Measurements from ENCODE around the gene PRIMA1.
"Not testable (repeated sequence)": the region's sequence is repeated elsewhere in the genome, so short reads cannot be mapped to it uniquely, and the experiment has no call there.

The PRIMA1 gene

DNA sequence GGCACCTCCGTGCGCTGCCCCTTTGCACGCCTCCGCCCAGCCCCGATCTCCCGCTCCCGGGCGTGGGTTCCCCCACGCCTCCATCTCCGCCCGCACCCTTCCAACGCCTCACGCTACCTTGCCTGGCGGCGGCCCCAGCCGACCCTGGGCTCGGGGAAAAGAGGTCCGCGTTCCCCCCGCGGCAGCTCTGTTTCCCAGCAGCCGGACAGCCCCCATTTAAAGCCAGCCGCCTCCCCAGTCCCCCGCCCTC, at the start of gene PRIMA1:
Gene PRIMA1 (minus strand): TSS at position 193 of the 250 bp plus-strand sequence. CDS start 767 bp downstream, outside the sequence.
- no peak for DNase-seq

DNA sequence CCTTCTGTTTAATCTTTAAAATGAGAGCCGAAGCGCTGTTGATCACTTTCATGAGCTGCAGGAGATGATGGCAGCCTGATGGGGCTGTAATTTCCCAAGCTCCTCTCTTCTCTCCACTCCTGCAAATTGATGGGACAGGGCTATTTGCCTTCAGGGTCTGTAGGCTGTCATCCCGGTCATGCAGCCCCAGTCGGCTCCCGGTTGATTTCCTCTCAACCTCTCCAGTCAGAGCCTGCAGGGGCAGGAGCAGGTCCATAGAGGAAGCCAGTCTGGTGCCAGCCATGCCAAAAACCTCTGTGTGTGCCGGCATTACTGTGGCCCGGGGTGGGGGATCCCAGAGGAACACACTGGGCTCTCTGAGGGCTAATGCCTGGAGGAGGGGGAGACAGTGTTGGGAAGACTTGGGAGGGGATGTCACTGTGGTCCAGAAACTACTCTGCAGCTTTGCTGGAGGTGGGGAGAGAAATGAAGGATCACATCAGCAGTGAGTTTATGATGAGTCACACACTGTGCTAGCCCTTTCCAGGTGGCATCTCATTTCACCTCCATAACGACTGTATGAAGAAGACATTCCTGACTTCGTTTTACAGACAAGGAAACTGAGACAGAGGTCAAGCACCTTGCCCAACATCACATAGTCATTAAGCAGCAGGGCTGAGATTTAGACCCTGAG, 46.5 kb upstream of the PRIMA1 start:
- DNase-seq: no peak

DNA sequence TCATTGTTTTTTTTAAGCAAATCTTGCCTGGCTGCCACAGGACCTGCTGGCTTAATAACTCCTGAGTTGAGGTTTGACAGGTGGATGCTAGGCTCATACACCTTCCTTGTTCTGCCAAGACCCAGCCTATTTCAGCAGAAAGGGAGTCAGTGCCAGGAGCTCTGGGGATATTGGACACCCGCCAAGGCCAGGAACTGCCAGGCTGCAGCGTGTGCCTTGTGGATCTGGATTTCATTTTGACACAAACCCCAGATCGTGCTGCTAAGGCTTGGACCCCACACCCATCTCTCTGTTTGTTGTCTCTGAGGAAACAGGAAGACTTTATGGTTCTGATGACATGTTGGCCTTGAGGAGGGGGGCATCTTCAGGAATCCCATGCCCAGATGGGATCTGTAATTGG, 44.4 kb upstream of the PRIMA1 start:
- DNase-seq: no peak

DNA sequence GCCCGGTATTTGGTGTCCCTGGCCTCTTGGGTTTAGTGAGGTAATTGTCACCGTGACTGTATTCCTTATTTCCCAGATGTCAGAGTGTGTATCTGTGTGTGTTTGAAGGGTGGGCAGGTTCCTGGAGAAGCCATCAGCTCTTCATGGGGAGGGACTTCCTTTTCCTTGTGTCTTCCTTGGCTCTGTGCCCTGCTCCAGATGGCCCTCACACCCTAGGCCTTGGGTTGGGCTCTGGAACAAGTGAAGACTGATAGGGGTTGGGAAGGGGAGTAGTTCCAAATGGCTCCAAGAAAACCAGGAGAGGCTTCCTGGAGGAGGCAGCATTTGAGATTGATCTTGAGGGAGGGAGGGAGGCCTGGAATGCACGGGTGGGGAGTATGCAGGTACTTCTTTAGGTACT, 43.8 kb upstream of the PRIMA1 start:
- no peak for DNase-seq

DNA sequence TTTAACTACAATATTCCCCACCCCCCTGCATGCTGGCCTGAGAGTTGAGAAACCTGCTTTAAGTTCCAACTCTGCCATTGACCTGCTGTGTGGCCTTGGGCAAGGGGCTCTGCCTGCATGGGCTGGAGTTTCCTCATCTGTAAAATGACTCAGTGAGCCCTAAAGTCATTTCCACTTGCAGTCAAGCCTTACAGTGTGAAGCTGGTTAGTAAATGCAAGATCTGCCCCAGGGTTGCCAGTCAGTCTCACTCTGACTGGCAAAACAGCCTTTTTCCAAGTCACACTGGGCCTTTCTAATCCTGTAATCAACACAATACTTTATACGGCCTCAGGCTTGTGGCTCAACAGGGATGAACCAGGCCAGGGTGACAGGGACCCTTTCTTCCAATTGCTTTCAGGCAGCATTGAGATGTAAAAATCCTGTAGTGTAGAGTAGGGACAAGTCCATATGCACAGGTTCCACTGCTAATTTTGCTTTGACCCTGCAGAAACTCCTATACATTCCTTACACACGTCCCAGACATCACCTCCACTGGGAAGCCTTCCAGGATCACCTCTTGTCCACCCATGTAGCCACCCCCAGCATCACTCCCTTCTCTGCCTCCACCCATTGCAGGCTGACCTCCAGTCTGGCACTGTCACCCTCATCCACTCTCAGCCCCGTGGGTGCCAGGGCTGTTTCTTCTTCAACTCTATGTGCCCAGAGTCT, 42.6 kb upstream of the PRIMA1 start:
- no peak for DNase-seq

DNA sequence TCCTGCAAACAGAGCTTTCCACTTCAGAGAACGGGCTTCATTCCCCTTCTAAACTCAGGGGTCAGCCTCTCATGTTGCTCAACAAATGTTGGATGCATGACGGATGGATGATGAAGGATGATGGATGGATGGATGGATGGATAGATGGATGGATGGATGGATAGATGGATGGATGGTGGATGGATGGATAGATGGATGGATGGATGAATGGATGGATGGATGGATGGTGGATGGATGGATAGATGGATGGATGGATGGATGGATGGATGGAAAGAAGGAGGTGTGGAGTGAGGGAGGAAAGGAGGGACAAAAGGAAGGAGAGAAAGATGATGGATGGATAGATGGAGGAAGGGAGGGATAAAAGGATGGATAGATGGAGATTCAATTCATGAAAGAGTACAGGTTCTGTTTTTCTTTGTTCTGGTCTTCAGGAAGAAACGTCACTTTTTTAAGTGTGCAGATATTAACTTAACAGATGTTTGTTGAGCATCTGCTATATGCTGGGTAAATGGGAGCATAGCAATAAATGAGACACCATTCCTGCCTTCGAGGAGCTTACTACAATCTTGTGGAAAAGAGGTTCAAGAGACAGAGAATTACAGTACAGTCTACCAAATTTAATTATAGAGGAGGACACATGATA, 41.7 kb upstream of the PRIMA1 start:
- no peak for DNase-seq

GRCh38 chr14:93825235-93825553, 36.9 kb upstream of the PRIMA1 start:
- DNase-seq: no peak

GRCh38 chr14:93824518-93825234, 36.4 kb upstream of the PRIMA1 start:
- DNase-seq: no peak

DNA sequence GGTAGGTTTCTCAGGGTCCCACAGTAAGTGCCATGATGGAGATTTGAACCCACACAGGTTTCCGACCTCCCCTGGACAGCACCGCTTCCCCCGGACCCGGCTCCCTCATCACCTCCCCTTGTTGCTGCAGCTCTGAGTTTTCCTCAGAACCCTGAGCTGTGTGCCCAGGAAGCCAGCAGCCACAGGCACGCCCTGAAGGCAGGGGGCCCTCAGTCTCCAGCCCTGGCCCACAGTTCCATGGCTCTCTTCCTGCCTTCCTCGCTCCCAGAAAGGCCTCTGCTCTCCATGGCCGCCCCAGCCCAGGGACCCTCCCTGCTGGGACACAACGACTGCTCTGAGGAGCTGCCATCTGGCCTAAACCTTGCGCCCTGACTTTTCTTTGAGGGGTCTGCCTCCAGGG, 35.8 kb upstream of the PRIMA1 start:
- no peak for DNase-seq

- DNase-seq: no peak
Observed at GRCh38 chr14:93821051-93821450, 32.8 kb upstream of the PRIMA1 start.

GRCh38 chr14:93818857-93819256, 30.6 kb upstream of the PRIMA1 start:
- DNase-seq: no peak

- DNase-seq: no peak
Observed at GRCh38 chr14:93811676-93812075, 23.4 kb upstream of the PRIMA1 start.

DNA sequence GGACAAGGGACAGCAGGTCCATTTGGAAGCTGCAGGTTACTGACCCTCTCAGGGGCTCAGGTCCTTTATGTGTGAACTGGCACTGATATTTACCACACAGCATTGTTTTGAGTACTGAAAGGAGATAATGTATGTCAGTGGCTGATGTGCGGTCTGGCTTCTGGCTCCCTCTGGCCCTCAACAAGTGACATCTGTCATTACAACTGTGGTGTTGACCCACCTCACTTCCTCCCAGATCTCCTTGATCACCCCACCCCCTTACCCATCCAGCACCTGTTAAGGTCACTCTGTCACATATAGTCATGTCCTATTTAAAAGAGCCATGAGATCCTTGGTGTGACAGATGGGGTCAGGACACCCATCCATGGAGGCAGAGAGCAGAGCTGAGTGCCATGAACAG, 22.7 kb upstream of the PRIMA1 start:
- no peak for DNase-seq

- DNase-seq: not testable (repeated sequence)
Observed at GRCh38 chr14:93809491-93810420, 21.5 kb upstream of the PRIMA1 start.

GRCh38 chr14:93804654-93805053, 16.4 kb upstream of the PRIMA1 start:
- DNase-seq: no peak

DNA sequence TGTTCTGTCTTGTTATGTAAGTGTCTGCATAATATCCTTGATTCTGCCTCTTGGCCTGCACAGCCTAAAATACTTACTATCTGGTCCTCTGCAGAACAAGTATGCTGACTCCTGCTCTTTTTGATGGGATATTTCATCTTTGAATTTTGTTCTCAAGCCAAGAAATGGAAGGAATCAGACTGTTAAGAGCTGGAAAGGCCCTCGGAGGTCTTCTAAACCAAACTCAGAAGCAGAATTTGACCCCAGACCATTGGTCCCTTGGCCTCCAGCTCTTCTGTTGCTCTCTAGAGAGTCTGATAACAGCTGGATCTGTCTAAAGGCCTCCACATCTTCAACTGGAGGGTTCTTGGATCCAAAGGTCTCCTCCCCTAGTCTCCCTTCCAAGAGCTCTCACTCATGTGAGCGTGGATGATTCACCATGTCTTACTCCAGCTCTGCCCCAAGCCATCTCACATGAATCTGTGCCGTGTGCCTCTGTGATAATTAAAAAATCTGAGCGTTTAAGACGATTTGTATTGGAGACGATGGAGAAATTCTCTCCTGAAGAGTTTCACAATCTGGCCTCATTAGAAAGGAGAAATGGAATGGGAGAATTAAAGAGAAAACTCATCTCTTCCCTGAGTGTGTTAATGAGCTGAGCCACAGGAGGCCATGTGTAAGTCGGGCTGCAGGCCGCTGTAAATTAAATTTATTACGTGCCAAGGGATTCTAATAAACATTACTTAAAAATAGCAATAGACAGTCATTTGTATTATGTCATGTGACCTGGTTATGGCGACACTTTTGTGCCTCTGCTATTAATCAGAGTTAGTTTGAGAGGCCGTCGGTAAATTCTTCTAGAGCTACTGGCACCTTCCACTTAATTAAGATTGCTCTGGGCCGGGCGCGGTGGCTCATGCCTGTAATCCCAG, 15.4 kb upstream of the PRIMA1 start:
- no peak for DNase-seq

- DNase-seq: no peak
Observed at GRCh38 chr14:93799989-93800921, 12.0 kb upstream of the PRIMA1 start.

- DNase-seq: no peak
Observed at GRCh38 chr14:93799617-93799988, 11.3 kb upstream of the PRIMA1 start.

DNA sequence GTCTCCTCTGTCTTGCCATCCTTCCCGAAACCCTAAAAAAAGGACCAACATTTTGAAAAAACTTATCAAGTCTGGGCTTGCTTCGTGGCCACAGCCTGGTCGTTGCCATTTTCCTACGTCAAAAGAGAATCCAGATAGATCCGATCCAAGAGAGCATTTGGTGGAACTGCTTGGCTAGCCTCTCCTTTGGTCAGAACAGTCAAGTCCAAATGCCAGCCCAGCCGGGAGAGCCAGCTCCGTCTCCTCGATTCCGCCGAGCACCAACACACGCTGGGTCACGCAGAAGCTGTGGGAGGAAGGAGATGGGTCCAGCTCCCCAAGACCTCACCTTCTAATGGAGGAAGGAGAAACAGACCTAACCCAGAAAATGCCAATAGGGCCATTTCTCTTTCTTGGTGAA, 9.3 kb upstream of the PRIMA1 start:
- DNase-seq: no peak

- no peak for DNase-seq
Observed at GRCh38 chr14:93797071-93797470, 8.8 kb upstream of the PRIMA1 start.

DNA sequence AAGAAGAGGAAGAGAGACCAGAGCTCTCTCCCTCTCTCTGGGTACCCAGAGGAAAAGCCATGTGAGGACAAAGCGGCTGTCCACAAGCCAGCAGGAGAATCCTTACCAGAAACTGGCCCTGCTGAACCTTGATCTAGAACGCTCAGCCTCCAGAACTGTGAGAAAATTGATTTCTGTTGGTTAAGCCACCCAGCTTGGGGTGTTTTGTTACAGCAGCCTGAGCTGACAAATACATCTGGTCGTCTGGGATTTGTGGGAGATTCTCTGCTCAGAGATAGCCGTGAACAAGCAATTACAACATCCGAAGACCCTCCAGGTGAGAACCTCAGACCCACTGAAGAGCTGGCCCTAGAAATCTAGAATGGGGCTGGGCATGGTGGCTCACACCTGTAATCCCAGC, 6.5 kb upstream of the PRIMA1 start:
- no peak for DNase-seq
